Stimulated activated naive CD8-positive, alpha-beta T cell treated with anti-CD3 and anti-CD28 coated beads, Interleukin-15, Interleukin-2, amounts not matched to agents 100 U/mL and 50 U/mL, for 24 hours (primary cell): ENCODE results near the gene UTF1.

Experiments used
- ATAC-seq: fragments of 150-1000 bp; cut with Tn5 transposase; one replicate; pipeline ENCODE4 v1.10.0; 2021
- DNase-seq: peaks from one replicate; pipeline ENCODE4 v3.0.0; 2021

UTF1 gene

GRCh38 chr10:133247681-133248333 is 17.8 kb downstream of the UTF1 start:
- DNase-seq (no peak), ATAC-seq (no peak)

- DNase-seq, result no peak
- ATAC-seq, result no peak
Measured at GRCh38 chr10:133248334-133248715, 18.3 kb downstream of the UTF1 start.

- ATAC-seq, result no peak
- no peak for DNase-seq
Measured at GRCh38 chr10:133249094-133249780, 19.2 kb downstream of the UTF1 start.

- no peak for ATAC-seq
Measured at GRCh38 chr10:133249975-133250754, 20.1 kb downstream of the UTF1 start.

GRCh38 chr10:133251388-133252222 is 21.6 kb downstream of the UTF1 start:
- no peak for ATAC-seq
- DNase-seq, result no peak

More at GRCh38 chr10:133249975-133250754, 20.1 kb downstream of the UTF1 start:
- DNase-seq, result no peak

- no peak for ATAC-seq
- no peak for DNase-seq
Measured at GRCh38 chr10:133252223-133252552, 22.2 kb downstream of the UTF1 start.

DNA sequence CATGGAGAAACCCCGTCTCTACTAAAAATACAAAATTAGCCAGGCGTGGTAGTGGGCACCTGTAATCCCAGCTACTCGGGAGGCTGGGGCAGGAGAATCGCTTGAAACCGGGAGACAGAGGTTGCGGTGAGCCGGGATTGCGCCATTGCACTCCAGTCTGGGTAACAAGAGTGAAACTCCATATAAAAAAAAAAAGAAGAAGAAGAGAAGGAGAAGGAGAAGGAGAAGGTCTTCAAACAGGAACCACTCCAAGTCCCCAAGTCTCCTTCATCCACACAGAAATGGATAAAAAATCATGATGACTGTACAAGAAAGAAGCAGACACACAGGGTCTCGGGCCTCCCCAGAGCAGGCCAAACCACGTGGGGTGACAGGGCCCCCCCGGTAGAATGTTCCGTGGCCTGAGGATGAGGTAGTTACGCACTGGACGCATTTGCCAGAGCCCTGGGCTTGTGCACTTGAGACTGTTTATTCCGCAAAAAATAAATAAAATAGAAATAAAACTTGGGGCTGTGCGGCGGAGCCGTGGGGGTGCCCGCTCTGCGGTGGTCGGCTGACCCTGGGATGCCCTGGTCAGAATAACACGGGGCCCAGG is 23.4 kb downstream of the UTF1 start:
- DNase-seq, result no peak
- ATAC-seq, result no peak

GRCh38 chr10:133254421-133255120 is 24.6 kb downstream of the UTF1 start:
- DNase-seq, result no peak
- no peak for ATAC-seq

DNA sequence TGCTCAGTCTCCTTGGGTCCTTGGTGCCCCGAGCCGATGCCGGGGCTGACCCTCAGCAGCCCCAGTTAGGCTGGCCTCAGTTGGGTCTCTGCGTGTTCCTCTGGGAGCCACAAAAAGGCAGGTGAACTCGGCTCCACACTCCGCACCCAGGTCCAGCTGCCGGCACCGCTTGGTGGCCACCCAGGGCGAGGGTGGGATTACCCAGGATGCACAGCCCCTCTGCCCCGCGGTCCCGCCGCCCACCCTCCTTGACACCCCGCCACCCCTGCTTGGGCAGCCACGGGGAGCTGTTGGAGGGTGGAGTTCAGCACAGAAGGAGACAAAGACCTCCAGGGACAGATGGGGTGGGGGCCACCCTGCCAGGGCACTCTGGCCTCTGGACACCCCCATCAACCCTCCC is 25.3 kb downstream of the UTF1 start:
- no peak for ATAC-seq
- no peak for DNase-seq

DNA sequence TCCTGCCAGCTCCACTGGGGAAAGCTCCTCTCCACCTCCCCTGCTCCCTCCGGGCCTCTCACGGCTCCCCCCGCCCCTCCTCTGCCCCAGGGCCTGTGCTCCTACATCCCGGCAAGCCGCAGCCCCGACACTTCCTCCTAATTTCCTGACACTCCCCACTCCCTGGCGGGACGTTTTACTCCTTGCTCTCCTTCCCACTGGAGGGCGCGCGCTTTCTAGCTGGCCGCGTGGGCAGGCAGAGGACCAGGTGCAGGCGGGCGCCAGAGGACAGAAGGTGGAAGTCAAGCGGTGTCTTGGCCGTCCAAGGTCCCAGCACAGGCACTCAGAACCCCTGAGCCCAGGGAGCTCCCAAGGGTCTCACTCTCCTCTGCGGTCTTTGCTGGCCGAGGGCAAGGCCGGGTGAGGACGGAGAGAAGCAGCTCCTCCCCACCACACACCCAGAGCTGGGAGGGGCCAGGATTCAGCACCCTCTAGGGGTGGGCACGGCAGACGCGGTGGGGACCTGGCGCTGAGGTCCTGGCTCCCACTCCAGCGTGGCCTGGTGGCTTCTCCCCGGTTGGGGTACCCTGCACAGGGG is 27.6 kb downstream of the UTF1 start:
- peak; percentile 57 for DNase-seq
- ATAC-seq, result no peak

GRCh38 chr10:133258066-133258817 is 28.2 kb downstream of the UTF1 start:
- DNase-seq (peak; percentile 62), ATAC-seq (peak; percentile 11)

DNA sequence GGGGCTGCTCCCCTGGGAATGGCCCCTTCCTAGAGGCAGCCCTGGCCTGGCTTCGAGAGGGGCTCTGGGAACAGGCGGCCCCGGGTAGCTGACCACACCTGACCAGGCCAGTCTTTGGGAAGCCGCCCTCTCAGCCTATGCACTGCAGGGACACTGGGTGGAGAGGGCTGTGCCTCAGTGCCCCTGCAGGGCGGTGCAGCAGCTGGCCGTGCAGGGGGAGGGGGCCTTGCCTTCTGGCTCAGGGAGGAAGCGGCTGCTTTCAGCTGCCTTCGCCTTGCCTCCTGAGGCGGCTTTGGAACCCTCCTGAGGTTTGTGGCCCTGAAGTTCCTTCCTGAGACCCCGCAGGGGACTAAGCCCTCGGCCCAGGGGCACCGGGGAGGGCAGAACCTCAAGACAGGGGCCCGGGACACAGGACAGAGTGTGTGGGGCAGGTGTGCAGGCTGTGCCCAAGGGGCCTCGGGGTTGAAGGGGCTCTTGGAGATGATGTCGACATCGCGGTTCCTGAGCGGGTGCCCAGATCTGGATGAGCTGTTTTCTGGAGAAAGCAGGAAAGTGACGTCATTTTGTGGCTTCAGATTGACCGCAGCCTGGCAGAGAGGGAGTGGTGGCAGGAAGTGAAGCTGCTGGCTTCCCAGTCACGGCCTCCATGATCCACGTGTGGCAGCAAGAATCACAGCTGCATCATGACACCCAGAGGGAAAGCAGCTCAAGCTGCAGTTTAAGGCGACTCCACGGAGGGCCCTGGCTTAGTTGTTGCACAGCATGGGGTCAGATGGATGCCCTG is 29.0 kb downstream of the UTF1 start:
- DNase-seq (peak; percentile 92), ATAC-seq (peak; percentile 64)

GRCh38 chr10:133259602-133259989 is 29.6 kb downstream of the UTF1 start:
- no peak for ATAC-seq

GRCh38 chr10:133260895-133261725 is 31.1 kb downstream of the UTF1 start:
- ATAC-seq, result peak; percentile 67
- peak; percentile 83 for DNase-seq

More at GRCh38 chr10:133259602-133259989, 29.6 kb downstream of the UTF1 start:
- DNase-seq, result no peak

DNA sequence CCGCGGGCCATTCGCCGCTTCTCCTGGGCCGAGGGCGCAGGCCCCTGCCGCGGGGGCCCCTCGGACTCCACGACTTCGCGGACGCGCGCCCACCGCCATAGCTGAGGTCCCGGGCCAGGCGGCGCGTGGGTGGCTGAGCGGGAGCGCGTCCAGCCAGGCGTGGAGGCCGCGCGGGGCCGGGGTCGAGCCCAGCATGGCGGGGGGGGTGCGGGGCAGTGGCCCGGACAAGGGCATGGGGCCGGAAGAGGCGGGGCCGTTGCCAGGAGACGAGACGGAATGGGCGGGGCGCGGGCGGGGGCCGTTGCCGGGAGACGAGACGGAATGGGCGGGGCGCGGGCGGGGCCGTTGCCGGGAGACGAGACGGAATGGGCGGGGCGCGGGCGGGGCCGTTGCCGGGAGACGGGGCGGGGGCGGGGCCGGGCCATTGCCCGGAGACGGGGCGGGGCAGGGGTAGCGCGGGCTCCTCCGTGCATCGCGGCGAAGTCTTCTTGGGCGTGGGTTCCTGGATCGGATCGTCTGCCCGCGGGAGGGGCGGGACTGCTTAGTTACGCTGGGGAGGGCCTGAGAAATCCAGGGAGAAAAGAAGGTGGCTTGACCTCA is 31.8 kb downstream of the UTF1 start:
- ATAC-seq (peak; percentile 45), DNase-seq (peak; percentile 91)

DNA sequence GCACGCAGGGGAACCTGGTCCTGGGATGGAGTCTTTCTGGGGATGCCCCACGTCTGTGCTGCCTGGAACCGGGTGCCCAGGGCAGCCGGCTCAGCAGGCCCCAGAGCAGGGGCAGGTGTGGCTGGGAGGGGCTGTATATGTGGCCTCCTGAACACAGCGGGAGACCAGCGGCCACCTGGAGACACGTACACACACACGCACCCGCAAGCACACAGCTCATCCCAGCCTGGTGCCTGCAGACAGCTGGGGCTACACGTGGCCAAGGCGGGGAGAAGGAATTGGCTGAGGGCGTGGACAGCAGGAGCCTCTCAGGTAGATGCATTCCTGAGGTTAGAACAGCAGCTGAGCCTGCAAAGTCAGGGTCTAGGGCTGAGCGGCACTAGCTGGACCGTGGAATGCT is 32.7 kb downstream of the UTF1 start:
- DNase-seq, result no peak
- ATAC-seq, result no peak

DNA sequence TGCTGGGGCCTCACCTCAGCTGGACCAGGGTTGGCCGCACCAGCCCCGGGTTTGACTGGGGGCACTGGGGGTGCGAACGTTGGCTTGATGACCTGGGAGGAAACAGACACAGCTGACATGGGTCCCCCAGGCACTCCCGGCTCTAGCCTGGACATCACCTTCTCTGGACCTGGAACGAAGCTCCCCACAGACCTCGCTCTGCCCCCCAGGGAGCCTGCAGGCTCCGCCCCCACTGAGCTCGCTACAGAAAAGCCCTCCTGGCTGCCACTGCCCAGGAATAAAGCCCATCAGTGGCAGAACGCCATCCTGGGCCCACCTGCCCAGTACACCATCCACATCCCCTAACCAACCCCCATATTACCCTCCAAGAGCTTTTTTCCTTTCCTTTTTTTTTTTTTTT is 33.7 kb downstream of the UTF1 start:
- no peak for ATAC-seq

DNA sequence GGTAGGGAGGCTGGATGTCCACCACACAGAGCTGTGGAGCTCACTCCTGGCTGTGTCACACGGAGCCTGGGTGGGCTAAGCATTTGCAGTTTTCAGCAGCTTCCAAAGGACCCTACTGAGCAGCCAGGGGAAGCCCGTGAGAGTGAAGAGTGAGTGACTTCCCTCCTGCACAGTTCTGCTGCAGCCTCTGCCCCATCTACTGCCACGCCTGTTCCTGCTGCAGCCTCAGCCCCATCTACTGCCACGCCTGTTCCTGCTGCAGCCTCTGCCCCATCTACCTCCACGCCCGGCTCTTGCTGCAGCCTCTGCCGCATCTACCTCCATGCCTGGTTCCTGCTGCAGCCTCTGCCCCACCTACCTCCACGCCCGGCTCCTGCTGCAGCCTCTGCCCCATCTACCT is 34.4 kb downstream of the UTF1 start:
- DNase-seq (no peak), ATAC-seq (no peak)

More for the DNA sequence above, 33.7 kb downstream of the UTF1 start:
- DNase-seq, result no peak
